CD4-positive, alpha-beta T cell (primary cell): Measurements from ENCODE around the gene FAAH. TPM values are rescaled to one million over a fixed set of nuclear protein-coding genes. Genes with fewer than 3 reads are reported as not detected.

Source experiments
- ATAC-seq: fragments of 200-7000 bp; cut with Tn5 transposase; one replicate; pipeline ENCODE4 v1.10.0; 2022; ENCODE audit warnings: mild to moderate bottlenecking; ENCODE audit not compliant: poor library complexity
- CTCF ChIA-PET: fragments of 350-600 bp; sonication (Branson Sonifier 250); formaldehyde crosslinking; loops from one replicate; lab custom pipeline; 2021; ENCODE audit warnings: antibody characterized with exemption, inconsistent platforms; lab: Charles Lee
- POLR2A ChIA-PET: fragments of 350-600 bp; sonication (Branson Sonifier 250); formaldehyde crosslinking; loops from one replicate; lab custom pipeline; 2021; ENCODE audit warnings: antibody characterized with exemption, inconsistent platforms; lab: Charles Lee
- DNase-seq, 14 experiments: peaks; one replicate each; pipeline ENCODE4 v3.0.0-alpha.2; 2013 to 2020; ENCODE audit warnings: mixed read lengths in 2 of 14
- H3K27ac ChIP-seq, 2 donors: one replicate each; pipeline versions ENCODE4 v1.5.1 to v1.7.0; 2013; ENCODE audit warnings: low read length in 2 of 2, low read depth in 1 of 2, mild to moderate bottlenecking in 1 of 2
- H3K27me3 ChIP-seq, 2 experiments: 1 replicate in 1 of 2; 2 replicates in 1 of 2; pipeline versions ENCODE4 v1.6.1 to v1.7.0; 2013; ENCODE audit warnings: low read length in 2 of 2, control low read depth in 1 of 2, mild to moderate bottlenecking in 1 of 2, moderate library complexity in 1 of 2; ENCODE audit not compliant: insufficient read depth in 2 of 2, control insufficient read depth in 1 of 2
- H3K36me3 ChIP-seq: one replicate; pipeline ENCODE4 v1.6.1; 2013; ENCODE audit warnings: low read length, control low read depth; ENCODE audit not compliant: insufficient read depth
- H3K4me1 ChIP-seq: one replicate; pipeline ENCODE4 v1.6.1; 2013; ENCODE audit warnings: low read length, control low read depth; ENCODE audit not compliant: insufficient read depth
- H3K4me3 ChIP-seq: one replicate; pipeline ENCODE4 v1.5.1; 2013; ENCODE audit warnings: mild to moderate bottlenecking, low read length, moderate library complexity
- H3K9me3 ChIP-seq, 2 experiments: 1 replicate in 1 of 2; 2 replicates in 1 of 2; pipeline versions ENCODE4 v1.6.1 to v1.7.0; 2013; ENCODE audit warnings: low read length in 2 of 2, mild to moderate bottlenecking in 2 of 2, control low read depth in 1 of 2, moderate library complexity in 1 of 2; ENCODE audit not compliant: control insufficient read depth in 1 of 2, insufficient read depth in 1 of 2
- H3K27ac Mint-ChIP-seq: one replicate; pipeline ENCODE4 v1.8.0; 2020; ENCODE audit warnings: mixed read lengths
- H3K27me3 Mint-ChIP-seq: one replicate; pipeline ENCODE4 v1.8.0; 2021; ENCODE audit warnings: mixed read lengths
- H3K36me3 Mint-ChIP-seq: one replicate; pipeline ENCODE4 v1.8.0; 2021; ENCODE audit warnings: low read depth, mixed read lengths
- H3K4me1 Mint-ChIP-seq: one replicate; pipeline ENCODE4 v1.8.0; 2021; ENCODE audit warnings: low read depth, mixed read lengths
- H3K4me3 Mint-ChIP-seq: one replicate; pipeline ENCODE4 v1.8.0; 2020; ENCODE audit warnings: mild to moderate bottlenecking, mixed read lengths
- H3K9me3 Mint-ChIP-seq: one replicate; pipeline ENCODE4 v1.8.0; 2020; ENCODE audit warnings: mixed read lengths
- intact Hi-C, 2 experiments: fragments of 100-400 bp; cut with DNase I in 1 of 2; cut with micrococcal nuclease in 1 of 2; formaldehyde crosslinking; loops; one replicate each; pipeline versions ENCODE4 v1.15.1 to v1.9.0; 2023 to 2025; cut with DNase I, micrococcal nuclease
- total RNA-seq, 174 experiments: library from RNA in 2 of 174; stranded (reverse) in 2 of 174; gene quantifications; one replicate each; pipeline ENCODE4 v1.2.3 and lab custom pipeline; 2021 to 2026
- TF ChIP-seq, protein P1 (sequence below): fragments of 200-600 bp; IDR thresholded peaks from one replicate; pipeline ENCODE4 v1.8.0; 2022; ENCODE audit warnings: antibody characterized with exemption, mild to moderate bottlenecking

The FAAH gene
- total RNA-seq, 2 experiments from 2014 or later, result 11.7 to 15.0 TPM

DNA sequence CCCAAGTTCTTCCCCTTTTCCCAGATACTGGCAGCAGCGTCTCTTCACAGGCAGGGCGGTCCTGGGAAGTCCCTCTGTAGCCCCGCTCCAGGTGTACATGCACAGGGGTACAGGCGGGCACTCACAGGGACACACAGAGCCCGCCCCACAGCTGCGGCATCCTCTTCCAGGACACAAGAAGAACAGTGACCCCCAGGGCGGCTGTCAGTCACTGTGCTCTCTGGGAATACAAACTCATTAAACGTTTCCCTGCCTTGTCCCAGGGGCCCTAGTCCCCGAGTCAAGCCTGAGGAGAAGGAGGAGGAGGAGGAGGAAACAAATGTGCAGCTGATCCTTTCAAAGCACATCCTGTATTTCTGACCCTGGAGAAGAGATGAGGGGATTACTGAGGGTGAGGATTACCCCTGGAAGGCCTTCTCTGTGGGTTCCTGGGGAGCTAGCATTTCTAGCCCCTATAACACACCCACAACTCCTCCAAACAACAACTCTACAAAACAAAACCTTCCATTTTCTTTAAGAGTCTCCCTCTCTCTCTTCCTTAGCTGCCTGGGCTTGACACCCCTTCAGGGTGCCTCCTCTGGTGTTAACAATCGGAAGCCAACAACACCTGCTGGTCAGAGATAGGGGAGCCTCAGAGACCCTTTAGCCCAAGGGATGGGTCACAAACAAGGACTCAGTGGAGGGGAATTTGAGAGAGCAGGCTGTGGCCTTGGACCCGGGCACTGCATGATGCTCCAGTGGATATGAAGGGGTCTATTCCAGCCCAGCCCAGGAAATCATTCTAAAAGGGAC lies 67.1 kb downstream of the FAAH start:
- Mint-ChIP-seq H3K36me3 (no peaks in the 10 kb centered on the region), H3K4me1 (peaks cover 5% of the 10 kb centered on the region), H3K27me3 (peaks cover 48% of the 10 kb centered on the region), H3K27ac (no peak overlapping the region), H3K4me3 (no peak overlapping the region), H3K9me3 (no peaks in the 10 kb centered on the region)
- ATAC-seq (no peak), DNase-seq (no peak)
- Histone ChIP-seq H3K36me3 (no peaks in the 10 kb centered on the region), H3K27ac (no peak overlapping the region), H3K4me1 (peaks cover 3% of the 10 kb centered on the region), H3K9me3 (no peaks in the 10 kb centered on the region), H3K4me3 (no peak overlapping the region), H3K27me3 (peaks cover 12 to 38% of the 10 kb centered on the region in 2 experiments)
- TF ChIP-seq, protein P1, sequence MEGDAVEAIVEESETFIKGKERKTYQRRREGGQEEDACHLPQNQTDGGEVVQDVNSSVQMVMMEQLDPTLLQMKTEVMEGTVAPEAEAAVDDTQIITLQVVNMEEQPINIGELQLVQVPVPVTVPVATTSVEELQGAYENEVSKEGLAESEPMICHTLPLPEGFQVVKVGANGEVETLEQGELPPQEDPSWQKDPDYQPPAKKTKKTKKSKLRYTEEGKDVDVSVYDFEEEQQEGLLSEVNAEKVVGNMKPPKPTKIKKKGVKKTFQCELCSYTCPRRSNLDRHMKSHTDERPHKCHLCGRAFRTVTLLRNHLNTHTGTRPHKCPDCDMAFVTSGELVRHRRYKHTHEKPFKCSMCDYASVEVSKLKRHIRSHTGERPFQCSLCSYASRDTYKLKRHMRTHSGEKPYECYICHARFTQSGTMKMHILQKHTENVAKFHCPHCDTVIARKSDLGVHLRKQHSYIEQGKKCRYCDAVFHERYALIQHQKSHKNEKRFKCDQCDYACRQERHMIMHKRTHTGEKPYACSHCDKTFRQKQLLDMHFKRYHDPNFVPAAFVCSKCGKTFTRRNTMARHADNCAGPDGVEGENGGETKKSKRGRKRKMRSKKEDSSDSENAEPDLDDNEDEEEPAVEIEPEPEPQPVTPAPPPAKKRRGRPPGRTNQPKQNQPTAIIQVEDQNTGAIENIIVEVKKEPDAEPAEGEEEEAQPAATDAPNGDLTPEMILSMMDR, result no peak
- ChIA-PET POLR2A (no interaction called here), CTCF (no interaction called here)
- intact Hi-C loops, result no loop called here

DNA sequence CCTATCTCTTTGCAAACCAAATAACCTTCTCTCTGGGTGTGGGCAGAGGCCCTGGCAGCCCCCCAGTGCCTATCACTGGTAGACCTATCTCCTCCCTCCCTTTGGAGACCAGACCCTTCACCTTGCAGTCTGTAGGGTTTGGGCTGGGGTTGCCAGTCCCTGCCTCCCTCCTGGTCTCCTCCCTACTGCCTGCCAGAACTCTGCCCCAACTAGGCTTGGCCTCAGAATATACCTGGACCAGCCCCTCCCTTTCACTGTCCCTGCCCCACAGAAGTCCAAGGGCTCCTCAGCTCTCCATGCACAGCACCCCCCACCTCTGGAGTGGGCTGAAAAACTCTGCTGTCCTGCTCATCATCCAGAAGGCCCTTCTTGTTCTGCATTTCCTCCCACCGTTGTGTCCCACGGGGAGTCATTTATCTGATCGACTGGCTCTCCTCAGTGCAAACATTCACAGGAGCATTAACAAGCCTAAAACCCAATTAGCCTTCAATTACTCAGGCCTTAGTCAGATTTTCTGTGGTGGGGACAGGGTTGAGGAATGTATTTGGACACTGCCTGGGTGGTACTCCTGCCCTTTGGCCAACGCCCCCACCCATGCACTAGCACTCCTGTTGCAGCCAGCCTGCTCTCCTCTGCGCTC lies 67.8 kb downstream of the FAAH start:
- TF ChIP-seq, protein P1, result no peak
- peaks cover 15 to 43% of the 10 kb centered on the region in 2 experiments for H3K27me3 ChIP-seq
- Mint-ChIP-seq H3K9me3 (no peaks in the 10 kb centered on the region), H3K36me3 (no peaks in the 10 kb centered on the region), H3K4me3 (no peak overlapping the region), H3K4me1 (peaks cover 7% of the 10 kb centered on the region), H3K27me3 (peaks cover 51% of the 10 kb centered on the region), H3K27ac (no peak overlapping the region)
- H3K4me1 ChIP-seq, result peaks cover 7% of the 10 kb centered on the region
- intact Hi-C loops, result no loop called here
- H3K4me3 ChIP-seq, result no peak overlapping the region
- DNase-seq, result no peak
- POLR2A ChIA-PET, result no interaction called here
- H3K9me3 ChIP-seq, result no peaks in the 10 kb centered on the region
- H3K36me3 ChIP-seq, result no peaks in the 10 kb centered on the region
- no peak overlapping the region for H3K27ac ChIP-seq
- CTCF ChIA-PET, result no interaction called here
- no peak for ATAC-seq

Other genes with a start within 250 kb of the FAAH start
- gene TSPAN1, start 219.2 kb upstream of the FAAH start, total RNA-seq, result not detected
- gene P3R3URF, start 217.8 kb upstream of the FAAH start, total RNA-seq, result not detected
- gene POMGNT1, start 195.9 kb upstream of the FAAH start, total RNA-seq, result 10 to 100 TPM; 21.1 to 29.0 TPM
- under 1 TPM in 1 of 2 experiments, not detected in 1; 0.14 TPM for gene LURAP1, start 191.0 kb upstream of the FAAH start, total RNA-seq
- 1 to 10 TPM in 1 of 2 experiments, under 1 TPM in 1; 0.33 to 1.0 TPM for gene RAD54L, start 146.6 kb upstream of the FAAH start, total RNA-seq
- 10 to 100 TPM; 23.0 to 24.3 TPM for gene LRRC41, start 90.7 kb upstream of the FAAH start, total RNA-seq
- gene UQCRH, start 90.6 kb upstream of the FAAH start, total RNA-seq, result 100 to 1,000 TPM; 101 to 103 TPM
- gene NSUN4, start 53.5 kb upstream of the FAAH start, total RNA-seq, result 10 to 100 TPM; 34.9 to 36.7 TPM
- not detected for gene DMBX1, start 95.5 kb downstream of the FAAH start, total RNA-seq
- gene KNCN, start 157.3 kb downstream of the FAAH start, total RNA-seq, result not detected
- gene MKNK1, start 210.0 kb downstream of the FAAH start, total RNA-seq, result 10 to 100 TPM; 27.1 to 29.6 TPM
- gene MOB3C, start 222.5 kb downstream of the FAAH start, total RNA-seq, result 1 to 10 TPM; 6.7 to 7.8 TPM